GM12892 (cell line): ENCODE results near the gene MARCHF9.
A peak's percentile ranks its signal among the peaks of the same experiment; 100 is the strongest.
"Not testable (repeated sequence)": the region's sequence is repeated elsewhere in the genome, so short reads cannot be mapped to it uniquely, and the experiment has no call there.

ENCODE experiments used
- DNase-seq: peaks from one replicate; pipeline ENCODE4 v3.0.0; 2011; ENCODE audit not compliant: insufficient read length
- FAIRE-seq: peaks from 2 replicates; lab custom pipeline; 2011; peaks lifted over from hg19 to GRCh38; lab: Jason Lieb, UNC
- POLR2A ChIP-seq: IDR thresholded peaks from 2 replicates; pipeline ENCODE4 v1.6.1; 2011; ENCODE audit warnings: low read depth, low read length, control low read depth
- POLR2AphosphoS5 ChIP-seq: IDR thresholded peaks from 2 replicates; pipeline ENCODE4 v1.6.1; 2011; ENCODE audit warnings: low read depth, low read length, control low read depth
- TAF1 ChIP-seq: IDR thresholded peaks from 2 replicates; pipeline ENCODE4 v1.6.1; 2011; ENCODE audit warnings: low read depth, mild to moderate bottlenecking, control low read depth, low read length, borderline replicate concordance

The MARCHF9 gene

DNA sequence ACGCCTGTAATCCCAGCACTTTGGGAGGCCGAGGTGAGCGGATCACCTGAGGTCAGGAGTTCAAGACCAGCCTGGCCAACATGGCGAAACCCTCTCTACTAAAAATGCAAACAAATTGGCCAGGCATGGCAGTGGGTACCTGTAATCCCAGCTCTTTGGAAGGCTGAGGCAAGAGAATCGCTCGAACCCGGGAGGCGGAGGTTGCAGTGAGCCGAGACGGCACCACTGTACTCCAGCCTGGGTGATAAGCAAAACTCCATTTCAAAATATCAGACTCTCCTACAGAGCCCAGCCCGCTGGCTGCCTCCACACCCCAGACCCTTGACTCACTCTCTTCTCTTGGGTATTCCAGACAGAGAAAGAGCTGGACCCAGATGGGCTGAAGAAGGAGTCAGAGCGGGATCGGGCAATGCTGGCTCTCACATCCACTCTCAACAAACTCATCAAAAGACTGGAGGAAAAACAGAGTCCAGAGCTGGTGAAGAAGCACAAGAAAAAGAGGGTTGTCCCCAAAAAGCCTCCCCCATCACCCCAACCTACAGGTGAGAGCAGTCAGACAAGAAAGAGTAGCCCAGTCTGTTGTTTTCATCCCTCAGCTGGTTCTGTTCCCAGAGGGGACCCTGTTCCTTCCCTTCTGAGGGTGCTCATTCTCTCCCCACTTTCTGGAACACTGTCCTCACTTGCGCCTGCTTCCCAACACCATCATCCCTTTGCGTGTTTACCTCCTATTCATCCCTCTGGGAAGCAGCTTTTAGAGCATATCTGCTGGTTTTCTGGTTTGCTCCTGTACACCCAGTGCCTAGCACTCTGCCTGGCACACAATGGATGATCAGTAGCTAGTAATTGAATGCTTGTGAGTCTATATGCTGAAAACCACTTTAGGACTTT is 36.0 kb upstream of the MARCHF9 start:
- no peak for DNase-seq
- FAIRE-seq: no peak
- TF ChIP-seq POLR2AphosphoS5: no peak
- TF ChIP-seq POLR2A: no peak
- TF ChIP-seq TAF1: no peak

DNA sequence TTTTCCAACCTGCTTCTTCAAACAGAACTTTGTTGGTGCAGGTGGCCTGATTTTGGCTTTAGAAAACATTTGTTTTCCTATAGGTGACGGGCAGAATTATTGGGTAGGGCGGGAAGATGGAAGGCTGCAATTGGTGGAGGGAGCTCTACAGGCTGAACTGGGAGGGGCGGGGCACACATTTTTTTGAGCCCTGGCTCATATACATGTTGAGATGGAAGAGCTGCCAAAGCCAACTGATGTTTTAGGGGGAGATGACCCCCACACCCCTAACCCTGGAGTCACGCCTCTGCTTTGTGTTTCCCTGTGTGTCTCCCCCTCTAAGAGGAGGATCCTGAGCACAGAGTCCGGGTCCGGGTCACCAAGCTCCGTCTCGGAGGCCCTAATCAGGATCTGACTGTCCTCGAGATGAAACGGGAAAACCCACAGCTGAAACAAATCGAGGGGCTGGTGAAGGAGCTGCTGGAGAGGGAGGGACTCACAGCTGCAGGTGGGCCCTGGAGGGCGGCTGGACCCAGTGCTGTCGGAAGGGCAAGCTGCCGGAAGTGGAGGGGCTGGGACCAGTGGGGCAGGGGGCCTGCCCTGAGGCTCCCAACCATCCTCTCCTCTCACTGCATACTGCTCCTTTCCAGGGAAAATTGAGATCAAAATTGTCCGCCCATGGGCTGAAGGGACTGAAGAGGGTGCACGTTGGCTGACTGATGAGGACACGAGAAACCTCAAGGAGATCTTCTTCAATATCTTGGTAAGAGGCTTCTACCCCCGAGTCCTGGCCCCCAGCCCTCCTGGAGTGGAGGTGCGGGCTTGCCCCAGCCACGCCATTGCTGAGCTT is 34.9 kb upstream of the MARCHF9 start:
- TF ChIP-seq TAF1 (no peak), POLR2AphosphoS5 (no peak), POLR2A (no peak)
- FAIRE-seq (no peak), DNase-seq (no peak)

GRCh38 chr12:57720606-57721595 is 34.0 kb upstream of the MARCHF9 start:
- no peak for TF ChIP-seq TAF1
- DNase-seq: no peak
- FAIRE-seq: no peak

GRCh38 chr12:57721846-57722608 is 32.9 kb upstream of the MARCHF9 start:
- DNase-seq, FAIRE-seq: not testable (repeated sequence)

- no peak for TF ChIP-seq TAF1
- TF ChIP-seq POLR2A: peak; percentile 47; the same call in 1 of the 2 replicates
- FAIRE-seq (no peak), DNase-seq (no peak)
Measured at GRCh38 chr12:57722716-57723629, 31.9 kb upstream of the MARCHF9 start.

DNA sequence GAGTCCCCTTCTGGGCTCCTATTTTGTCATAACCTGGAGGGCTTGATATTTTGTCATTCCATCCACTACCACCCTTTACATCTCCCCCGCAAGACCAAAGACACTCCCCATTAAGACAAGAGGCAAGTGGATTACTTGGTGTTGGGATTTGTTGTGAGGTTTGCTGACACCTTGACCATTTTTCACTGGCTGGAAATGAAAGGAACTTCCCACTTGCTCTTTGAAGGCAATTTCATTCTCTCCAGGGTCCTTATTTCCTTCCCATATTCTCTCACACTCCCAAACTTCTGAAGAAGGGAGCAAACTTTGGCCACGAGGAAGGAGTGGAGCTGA is 31.3 kb upstream of the MARCHF9 start:
- TF ChIP-seq POLR2A: no peak
- no peak for TF ChIP-seq TAF1
- no peak for TF ChIP-seq POLR2AphosphoS5
- no peak for FAIRE-seq
- DNase-seq: no peak

DNA sequence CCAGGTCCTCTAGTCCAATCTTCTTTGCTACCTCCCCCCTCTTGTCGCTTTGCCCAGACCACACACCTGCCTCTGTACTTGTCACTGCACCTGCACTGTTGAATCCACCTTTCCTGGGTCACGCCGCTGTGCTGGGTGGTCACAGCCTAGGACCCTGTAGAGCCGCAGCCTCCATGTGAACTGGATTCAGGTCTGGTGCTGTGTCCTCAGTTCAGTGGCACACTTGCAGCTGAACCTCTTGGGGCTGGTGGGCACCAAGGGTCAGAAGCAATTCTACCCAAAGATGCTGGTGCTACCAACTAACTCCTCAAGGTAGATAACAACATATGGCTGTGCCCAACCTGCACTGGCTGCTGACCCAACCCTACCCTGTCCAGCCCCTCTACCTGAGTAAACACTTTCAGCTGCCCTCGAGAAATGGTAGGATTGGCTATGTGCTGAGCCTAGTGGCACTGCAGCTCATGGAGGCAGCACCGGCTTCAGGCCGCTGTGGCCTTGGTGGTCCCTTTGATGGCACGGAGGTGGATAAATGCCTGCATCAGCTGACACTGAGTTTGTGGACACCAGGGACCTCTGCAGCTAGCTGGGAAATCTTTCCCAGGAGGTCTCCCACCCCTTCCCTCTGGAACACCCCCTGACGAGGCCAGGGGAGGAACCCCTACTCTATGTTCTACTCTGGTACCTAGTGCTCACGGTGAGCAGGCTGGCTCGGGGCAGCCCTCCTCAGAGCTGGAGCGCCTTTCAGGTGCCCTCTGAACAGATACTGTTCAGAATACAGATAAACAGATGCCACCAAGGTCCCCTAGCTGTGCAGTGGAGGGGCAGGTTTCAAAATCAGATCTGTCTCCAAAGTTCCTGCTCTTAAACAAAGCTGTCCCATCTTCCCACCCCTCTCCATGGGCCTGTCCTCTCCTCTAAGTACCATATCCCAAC is 30.6 kb upstream of the MARCHF9 start:
- no peak for DNase-seq
- TF ChIP-seq TAF1 (no peak), POLR2A (no peak), POLR2AphosphoS5 (no peak)
- FAIRE-seq: no peak

- TF ChIP-seq POLR2AphosphoS5 (0 out of 2 replicates have a peak, but pooled peaks have one; percentile 31), POLR2A (no peak)
- no peak for DNase-seq
- no peak for FAIRE-seq
Measured at GRCh38 chr12:57724936-57725740, 29.8 kb upstream of the MARCHF9 start.
